MM.1S (cell line): ENCODE results near the gene SMARCAD1.

Experiments
- DNase-seq: peaks from one replicate; pipeline ENCODE4 v3.0.0-alpha.2; 2015
- H2AFZ ChIP-seq: fragments of 300-600 bp; sonication (generic); 2 replicates; pipeline ENCODE4 v1.6.0; 2016; ENCODE audit warnings: antibody characterized with exemption, low read length
- H3F3A ChIP-seq: fragments of 300-600 bp; sonication (generic); 2 replicates; pipeline ENCODE4 v1.6.1; 2016; ENCODE audit warnings: mild to moderate bottlenecking, antibody characterized with exemption, low read length, moderate library complexity, mixed read lengths; ENCODE audit not compliant: insufficient read depth
- H3K27ac ChIP-seq: fragments of 300-600 bp; sonication (generic); 2 replicates; pipeline ENCODE4 v1.5.1; 2016; ENCODE audit warnings: mild to moderate bottlenecking, low read length
- H3K27me3 ChIP-seq: fragments of 300-600 bp; sonication (generic); replicated peaks from 2 replicates; pipeline ENCODE4 v1.6.0; 2016; ENCODE audit warnings: low read length; ENCODE audit not compliant: insufficient read depth
- H3K36me3 ChIP-seq: fragments of 300-600 bp; sonication (generic); replicated peaks from 2 replicates; pipeline ENCODE4 v1.6.1; 2016; ENCODE audit warnings: mild to moderate bottlenecking, low read length, mixed read lengths; ENCODE audit not compliant: insufficient read depth
- H3K4me1 ChIP-seq: fragments of 300-600 bp; sonication (generic); 2 replicates; pipeline ENCODE4 v1.6.1; 2016; ENCODE audit warnings: low read length, mixed read lengths
- H3K4me2 ChIP-seq: fragments of 300-600 bp; sonication (generic); 2 replicates; pipeline ENCODE4 v1.6.0; 2016; ENCODE audit warnings: low read depth, low read length
- H3K4me3 ChIP-seq: fragments of 300-600 bp; sonication (generic); 2 replicates; pipeline ENCODE4 v1.5.1; 2016; ENCODE audit warnings: low read length, mixed read lengths
- H3K79me2 ChIP-seq: fragments of 300-600 bp; sonication (generic); 2 replicates; pipeline ENCODE4 v1.6.1; 2016; ENCODE audit warnings: mixed run types, low read length, mixed read lengths
- H3K9ac ChIP-seq: fragments of 300-600 bp; sonication (generic); 2 replicates; pipeline ENCODE4 v1.6.1; 2016; ENCODE audit warnings: low read length, mixed read lengths
- H3K9me2 ChIP-seq: fragments of 300-600 bp; sonication (generic); replicated peaks from 2 replicates; pipeline ENCODE4 v1.6.1; 2016; ENCODE audit warnings: mild to moderate bottlenecking, low read length, mixed read lengths; ENCODE audit not compliant: insufficient read depth
- H3K9me3 ChIP-seq: fragments of 300-600 bp; sonication (generic); replicated peaks from 2 replicates; pipeline ENCODE4 v1.6.1; 2016; ENCODE audit warnings: mild to moderate bottlenecking, low read length, mixed read lengths; ENCODE audit not compliant: insufficient read depth
- H4K20me1 ChIP-seq: fragments of 300-600 bp; sonication (generic); 2 replicates; pipeline ENCODE4 v1.6.1; 2016; ENCODE audit warnings: mild to moderate bottlenecking, low read length, moderate library complexity, mixed read lengths; ENCODE audit not compliant: insufficient read depth
- EZH2 ChIP-seq: fragments of 300-600 bp; sonication (generic); optimal IDR thresholded peaks from 2 replicates; pipeline ENCODE3; 2017; ENCODE audit warnings: low read depth, mild to moderate bottlenecking, antibody characterized with exemption, low read length, mixed read lengths
- EZH2phosphoT487 ChIP-seq: fragments of 300-600 bp; sonication (generic); IDR thresholded peaks from 2 replicates; pipeline ENCODE4 v1.6.1; 2018; ENCODE audit warnings: antibody characterized with exemption, low read length
- TF ChIP-seq, protein P1 (sequence below): fragments of 300-600 bp; sonication (generic); IDR thresholded peaks from 2 replicates; pipeline ENCODE4 v1.5.1; 2016; ENCODE audit warnings: antibody characterized with exemption, low read length, mixed read lengths

Gene SMARCAD1

DNA sequence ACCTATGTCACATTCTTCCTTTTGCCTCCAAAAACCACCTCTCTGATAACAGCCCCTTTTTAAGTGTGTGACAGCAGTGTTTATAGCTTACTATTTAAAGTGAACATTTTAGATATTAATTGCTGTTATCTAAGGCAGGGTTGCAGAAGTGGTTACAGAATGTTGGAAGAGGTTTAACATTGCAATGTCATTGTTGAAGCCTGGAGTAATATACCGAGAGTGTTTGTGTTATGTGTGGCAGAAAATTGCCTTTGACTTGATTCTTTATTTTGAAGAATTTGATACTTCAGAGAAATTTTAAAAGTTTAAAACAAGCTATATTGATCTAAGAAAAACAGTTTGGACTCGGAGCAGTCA, 37.1 kb downstream of the SMARCAD1 start:
- no peak overlapping the region for H3K4me2 ChIP-seq
- H2AFZ ChIP-seq, result no peak overlapping the region
- no peaks in the 10 kb centered on the region for H3F3A ChIP-seq
- H3K9ac ChIP-seq, result no peak overlapping the region
- no peaks in the 10 kb centered on the region for H3K36me3 ChIP-seq
- no peaks in the 10 kb centered on the region for H3K9me3 ChIP-seq
- no peak for DNase-seq
- H3K4me3 ChIP-seq, result no peak overlapping the region
- H3K4me1 ChIP-seq, result no peaks in the 10 kb centered on the region
- no peaks in the 10 kb centered on the region for H4K20me1 ChIP-seq
- no peaks in the 10 kb centered on the region for H3K27me3 ChIP-seq
- H3K79me2 ChIP-seq, result no peaks in the 10 kb centered on the region
- TF ChIP-seq, protein P1, sequence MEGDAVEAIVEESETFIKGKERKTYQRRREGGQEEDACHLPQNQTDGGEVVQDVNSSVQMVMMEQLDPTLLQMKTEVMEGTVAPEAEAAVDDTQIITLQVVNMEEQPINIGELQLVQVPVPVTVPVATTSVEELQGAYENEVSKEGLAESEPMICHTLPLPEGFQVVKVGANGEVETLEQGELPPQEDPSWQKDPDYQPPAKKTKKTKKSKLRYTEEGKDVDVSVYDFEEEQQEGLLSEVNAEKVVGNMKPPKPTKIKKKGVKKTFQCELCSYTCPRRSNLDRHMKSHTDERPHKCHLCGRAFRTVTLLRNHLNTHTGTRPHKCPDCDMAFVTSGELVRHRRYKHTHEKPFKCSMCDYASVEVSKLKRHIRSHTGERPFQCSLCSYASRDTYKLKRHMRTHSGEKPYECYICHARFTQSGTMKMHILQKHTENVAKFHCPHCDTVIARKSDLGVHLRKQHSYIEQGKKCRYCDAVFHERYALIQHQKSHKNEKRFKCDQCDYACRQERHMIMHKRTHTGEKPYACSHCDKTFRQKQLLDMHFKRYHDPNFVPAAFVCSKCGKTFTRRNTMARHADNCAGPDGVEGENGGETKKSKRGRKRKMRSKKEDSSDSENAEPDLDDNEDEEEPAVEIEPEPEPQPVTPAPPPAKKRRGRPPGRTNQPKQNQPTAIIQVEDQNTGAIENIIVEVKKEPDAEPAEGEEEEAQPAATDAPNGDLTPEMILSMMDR, result no peak
- no peak for TF ChIP-seq EZH2
- TF ChIP-seq EZH2phosphoT487, result no peak
- no peak overlapping the region for H3K27ac ChIP-seq
- no peaks in the 10 kb centered on the region for H3K9me2 ChIP-seq

DNA sequence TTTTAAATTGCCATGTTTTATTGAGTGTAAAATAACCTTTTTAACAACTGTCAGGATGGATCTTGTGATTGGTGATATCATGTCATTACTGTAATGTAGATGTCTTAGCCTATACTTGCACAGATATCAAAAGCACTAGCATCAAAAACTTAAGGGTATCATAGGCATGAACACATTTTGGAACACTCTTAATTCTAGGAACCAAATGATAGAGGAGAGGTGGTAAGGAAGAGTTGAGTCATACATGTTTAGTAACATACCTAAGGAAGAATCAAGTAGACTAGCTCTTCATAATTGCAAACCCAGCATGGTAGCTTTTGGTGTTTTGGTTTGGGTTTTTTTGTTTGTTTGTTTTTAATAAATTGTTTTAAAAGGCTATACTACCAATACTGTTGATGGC, 43.4 kb downstream of the SMARCAD1 start:
- no peaks in the 10 kb centered on the region for H3K9me2 ChIP-seq
- TF ChIP-seq EZH2, result no peak
- TF ChIP-seq, protein P1, result no peak
- no peak for TF ChIP-seq EZH2phosphoT487
- H3K36me3 ChIP-seq, result peaks cover 4% of the 10 kb centered on the region; the same call in 1 of the 2 replicates
- no peak for DNase-seq
- H3K4me1 ChIP-seq, result no peaks in the 10 kb centered on the region
- no peaks in the 10 kb centered on the region for H3K79me2 ChIP-seq
- no peaks in the 10 kb centered on the region for H3F3A ChIP-seq
- no peaks in the 10 kb centered on the region for H4K20me1 ChIP-seq
- no peaks in the 10 kb centered on the region for H3K9me3 ChIP-seq
- H3K27me3 ChIP-seq, result no peaks in the 10 kb centered on the region
- H3K4me3 ChIP-seq, result no peak overlapping the region
- H3K4me2 ChIP-seq, result no peak overlapping the region
- H2AFZ ChIP-seq, result no peak overlapping the region
- H3K27ac ChIP-seq, result no peak overlapping the region
- H3K9ac ChIP-seq, result no peak overlapping the region

DNA sequence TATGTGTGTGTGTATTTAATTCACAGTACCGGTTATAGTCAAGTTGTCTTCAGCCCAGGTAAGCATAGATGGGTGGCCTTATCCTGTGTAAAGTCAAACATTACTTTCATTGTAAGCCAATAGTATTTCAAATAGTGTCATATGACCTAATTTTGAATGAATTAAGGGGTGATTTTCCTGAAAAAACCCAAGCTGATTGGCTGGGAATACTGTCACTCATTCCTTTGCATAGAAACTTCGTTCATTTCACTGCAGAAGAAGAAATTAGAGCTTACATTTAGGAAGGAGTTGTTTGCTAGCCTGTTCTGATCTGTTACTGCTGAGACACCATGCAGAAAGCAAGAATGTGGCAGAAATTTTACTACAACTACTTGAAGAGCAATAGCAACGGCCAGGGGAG, 45.4 kb downstream of the SMARCAD1 start:
- Histone ChIP-seq H3K9me3 (no peaks in the 10 kb centered on the region), H3F3A (no peaks in the 10 kb centered on the region), H3K79me2 (no peaks in the 10 kb centered on the region), H3K9ac (no peak overlapping the region), H3K36me3 (peaks cover 4% of the 10 kb centered on the region; the same call in 1 of the 2 replicates), H3K27me3 (no peaks in the 10 kb centered on the region), H4K20me1 (no peaks in the 10 kb centered on the region), H3K27ac (no peak overlapping the region), H3K4me3 (no peak overlapping the region), H3K4me1 (no peaks in the 10 kb centered on the region), H2AFZ (no peak overlapping the region), H3K4me2 (no peak overlapping the region), H3K9me2 (no peaks in the 10 kb centered on the region)
- no peak for DNase-seq
- no peak for TF ChIP-seq EZH2phosphoT487

DNA sequence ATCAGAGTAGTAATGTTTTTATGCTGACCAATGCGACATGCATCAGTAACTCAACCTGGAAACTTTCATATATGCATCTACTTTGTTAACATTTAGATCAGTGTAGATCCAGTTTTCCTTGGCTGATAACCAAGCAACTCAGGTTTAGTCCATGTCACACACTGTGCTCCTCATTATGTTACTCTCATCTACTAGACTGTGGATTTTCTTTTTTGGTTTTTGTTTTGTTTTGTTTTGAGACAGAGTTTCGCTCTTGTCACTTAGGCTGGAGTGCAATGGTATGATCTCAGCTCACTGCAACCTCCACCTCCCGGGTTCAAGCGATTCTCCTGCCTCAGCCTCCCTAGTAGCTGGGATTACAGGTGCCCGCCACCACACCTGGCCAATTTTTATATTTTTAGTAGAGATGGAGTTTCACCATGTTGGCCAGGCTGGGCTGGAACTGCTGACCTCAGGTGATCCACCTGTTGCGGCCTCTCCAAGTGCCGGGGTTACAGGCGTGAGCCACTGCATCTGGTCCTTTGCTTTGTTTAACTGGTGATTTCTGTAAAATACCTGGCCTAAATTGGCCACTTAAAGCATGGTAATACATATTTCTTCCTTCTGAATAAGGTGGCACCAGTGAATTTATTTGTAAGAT, 48.6 kb downstream of the SMARCAD1 start:
- H3K4me1 ChIP-seq, result no peaks in the 10 kb centered on the region
- H3F3A ChIP-seq, result no peaks in the 10 kb centered on the region
- TF ChIP-seq, protein P1, result no peak
- TF ChIP-seq EZH2, result no peak
- no peak for TF ChIP-seq EZH2phosphoT487
- H3K4me2 ChIP-seq, result no peak overlapping the region
- H3K36me3 ChIP-seq, result no peaks in the 10 kb centered on the region; the same call in 1 of the 2 replicates
- no peaks in the 10 kb centered on the region for H3K9me2 ChIP-seq
- H2AFZ ChIP-seq, result no peak overlapping the region
- H3K79me2 ChIP-seq, result no peaks in the 10 kb centered on the region
- no peak overlapping the region for H3K4me3 ChIP-seq
- no peak overlapping the region for H3K9ac ChIP-seq
- no peaks in the 10 kb centered on the region for H4K20me1 ChIP-seq
- no peak overlapping the region for H3K27ac ChIP-seq
- no peaks in the 10 kb centered on the region for H3K9me3 ChIP-seq
- no peaks in the 10 kb centered on the region for H3K27me3 ChIP-seq
- no peak for DNase-seq
